ENCODE results near the gene FADS2. TPM values are rescaled to one million over a fixed set of nuclear protein-coding genes. Genes with fewer than 3 reads are reported as not detected.

Gene FADS2
- total and polyA plus RNA-seq, 2 experiments from 2014 or later: 124 to 392 TPM

DNA sequence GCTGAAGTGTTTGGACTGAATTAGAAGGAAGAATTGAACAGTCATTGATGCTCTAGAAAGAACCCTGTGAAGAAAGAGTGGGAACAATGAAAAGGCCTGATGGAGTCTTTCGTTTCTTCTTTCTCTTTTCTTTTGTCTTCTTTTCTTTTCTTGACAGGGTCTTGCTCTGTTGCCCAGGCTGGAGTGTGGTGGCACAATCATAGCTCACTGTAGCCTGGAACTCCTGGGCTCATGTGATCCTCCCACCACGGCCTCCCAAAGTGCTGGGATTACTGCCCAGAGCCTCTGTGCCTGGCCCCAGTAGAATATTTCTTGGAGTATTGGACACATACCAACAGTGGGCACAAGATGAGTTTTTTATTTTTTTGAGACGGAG, 34.3 kb upstream of the FADS2 start (continued):
- TF ChIP-seq NANOG (IDR thresholded peaks at IDR 0.05; ENCODE audit: borderline replicate concordance) (no peak), ZNF114 (CRISPR knock-in tag; IDR thresholded peaks at IDR 0.05) (no peak), STAT1 (IDR thresholded peaks at IDR 0.05; ENCODE audit: unreplicated experiment) (no peak), EZH2phosphoT487 (IDR thresholded peaks at IDR 0.05; ENCODE audit: unreplicated experiment) (no peak), ETS1 (IDR thresholded peaks at IDR 0.05) (no peak), CREB1 (CRISPR knock-in tag; IDR thresholded peaks at IDR 0.05; ENCODE audit: low read depth) (no peak), CTCF (conservative IDR thresholded peaks at IDR 0.05; ENCODE audit: low read depth in 2 of 2) (no peak), ZNF331 (CRISPR knock-in tag; IDR thresholded peaks at IDR 0.05; ENCODE audit: low read depth) (no peak), EZH2 (IDR thresholded peaks at IDR 0.05; ENCODE audit: low read depth, unreplicated experiment) (no peak)

DNA sequence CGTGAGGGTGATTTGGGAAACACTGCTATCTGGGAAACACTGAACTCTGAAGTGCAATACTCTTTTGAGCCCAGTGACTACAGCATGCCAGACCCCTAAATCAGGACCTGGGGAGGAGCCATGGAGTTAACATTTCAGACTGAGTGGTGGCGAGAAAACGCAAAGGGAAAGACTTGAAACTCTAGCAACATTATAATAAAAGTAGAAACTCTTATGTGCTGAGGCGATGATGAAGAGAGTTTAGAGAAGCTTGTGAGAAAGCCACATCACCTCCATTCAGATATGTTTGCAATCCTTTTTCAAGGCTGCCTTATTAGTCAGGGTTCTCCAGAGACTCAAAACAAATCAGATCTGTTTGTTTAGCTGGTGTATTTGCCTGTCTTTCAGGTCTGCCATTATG, 33.5 kb upstream of the FADS2 start:
- H3K4me2 ChIP-seq: no peak overlapping the region
- peaks cover 17% of the 10 kb centered on the region for H3K4me1 Mint-ChIP-seq
- no peak overlapping the region for H2AFZ ChIP-seq
- DNase-seq (ENCODE audit: low spot score) (no peak), ATAC-seq (no peak)
- H3K4me1 ChIP-seq (ENCODE audit: insufficient read depth): 0 out of 2 replicates have a peak, but pooled peaks cover 5% of the 10 kb centered on the region
- no peaks in the 10 kb centered on the region for H3K9me2 ChIP-seq (ENCODE audit: insufficient read depth)
- no peaks in the 10 kb centered on the region for H3K9me3 Mint-ChIP-seq
- H4K20me1 ChIP-seq (replicated peaks; ENCODE audit: insufficient read depth): peaks cover 4% of the 10 kb centered on the region; the same call in 1 of the 2 replicates
- no peak overlapping the region; the same call in 1 of the 2 replicates for H3K27ac ChIP-seq (ENCODE audit: low read depth)
- peaks cover 54% of the 10 kb centered on the region for H3K79me2 ChIP-seq (replicated peaks; ENCODE audit: insufficient read depth)
- peaks cover 9% of the 10 kb centered on the region for H3K27me3 Mint-ChIP-seq (ENCODE audit: insufficient read depth, low read depth, poor library complexity)
- no peak overlapping the region for H3K4me3 ChIP-seq
- peak overlapping the region; percentile 52 for H3K4me3 Mint-ChIP-seq
- peaks cover 3% of the 10 kb centered on the region; the same call in 1 of the 2 replicates for H3K36me3 ChIP-seq (ENCODE audit: insufficient read depth)
- no peak overlapping the region for H3K27ac Mint-ChIP-seq
- peaks cover 67% of the 10 kb centered on the region for H3K36me3 Mint-ChIP-seq (ENCODE audit: low read depth)
- H3F3A ChIP-seq (replicated peaks; ENCODE audit: low read depth): peaks cover 23% of the 10 kb centered on the region; the same call in 1 of the 2 replicates
- H3K27me3 ChIP-seq (ENCODE audit: insufficient read depth): no peaks in the 10 kb centered on the region
- no peak for TF ChIP-seq ETS1 (IDR thresholded peaks at IDR 0.05)
- TF ChIP-seq EZH2 (IDR thresholded peaks at IDR 0.05; ENCODE audit: low read depth, unreplicated experiment): no peak
- no peak for TF ChIP-seq POLR2AphosphoS5 (IDR thresholded peaks at IDR 0.05; ENCODE audit: low read depth)
- TF ChIP-seq CTCF (conservative IDR thresholded peaks at IDR 0.05; ENCODE audit: low read depth in 2 of 2): no peak
- TF ChIP-seq REST (IDR thresholded peaks at IDR 0.05; ENCODE audit: unreplicated experiment): no peak
- TF ChIP-seq JUNB (IDR thresholded peaks at IDR 0.05; ENCODE audit: unreplicated experiment): no peak
- TF ChIP-seq NANOG (IDR thresholded peaks at IDR 0.05; ENCODE audit: borderline replicate concordance): no peak
- TF ChIP-seq EZH2phosphoT487 (IDR thresholded peaks at IDR 0.05; ENCODE audit: unreplicated experiment): no peak
- TF ChIP-seq CREB1 (CRISPR knock-in tag; IDR thresholded peaks at IDR 0.05; ENCODE audit: low read depth): no peak
